ENCODE data around the gene PLCG2.

GRCh38 chr16:81883235-81883634 is 104.1 kb downstream of the PLCG2 start:
- TF ChIP-seq POLR2A (IDR thresholded peaks at IDR 0.05; ENCODE audit: low read length) (no peak), GATA1 (IDR thresholded peaks at IDR 0.05; ENCODE audit: low read depth, low read length) (no peak)
